KMS-11 (cell line): ENCODE results near the gene GRID2.

Source experiments
- H2AFZ ChIP-seq: fragments of 200-600 bp; sonication (generic); 2 replicates; pipeline ENCODE4 v1.6.1; 2016; ENCODE audit warnings: antibody characterized with exemption, mixed run types, low read depth
- H3K27ac ChIP-seq: fragments of 200-600 bp; sonication (generic); 2 replicates; pipeline ENCODE4 v1.6.1; 2016; ENCODE audit warnings: mild to moderate bottlenecking, mixed run types
- H3K27me3 ChIP-seq: fragments of 200-600 bp; sonication (generic); 2 replicates; pipeline ENCODE4 v1.6.1; 2017; ENCODE audit warnings: mild to moderate bottlenecking, low read depth, mixed run types, moderate library complexity; ENCODE audit not compliant: insufficient read depth
- H3K36me3 ChIP-seq: fragments of 200-600 bp; sonication (generic); 2 replicates; pipeline ENCODE4 v1.6.1; 2017; ENCODE audit warnings: mild to moderate bottlenecking, mixed run types; ENCODE audit not compliant: insufficient read depth
- H3K4me1 ChIP-seq: fragments of 200-600 bp; sonication (generic); 2 replicates; pipeline ENCODE4 v1.6.1; 2016; ENCODE audit warnings: mild to moderate bottlenecking, low read depth, mixed run types; ENCODE audit not compliant: poor library complexity, severe bottlenecking
- H3K4me2 ChIP-seq: fragments of 200-600 bp; sonication (generic); 2 replicates; pipeline ENCODE4 v1.7.0; 2016; ENCODE audit warnings: mild to moderate bottlenecking, mixed run types
- H3K4me3 ChIP-seq: fragments of 200-600 bp; sonication (generic); IDR thresholded peaks from 2 replicates; pipeline ENCODE4 v1.6.1; 2017; ENCODE audit warnings: low read depth, low read length, mixed read lengths; ENCODE audit not compliant: insufficient read depth
- H3K79me2 ChIP-seq: fragments of 200-600 bp; sonication (generic); 2 replicates; pipeline ENCODE4 v1.6.1; 2016; ENCODE audit warnings: low read depth, mixed run types; ENCODE audit not compliant: insufficient read depth
- H3K9ac ChIP-seq: fragments of 200-600 bp; sonication (generic); 2 replicates; pipeline ENCODE4 v1.6.1; 2016; ENCODE audit warnings: mild to moderate bottlenecking, mixed run types
- H4K20me1 ChIP-seq: fragments of 200-600 bp; sonication (generic); 2 replicates; pipeline ENCODE4 v1.6.1; 2016; ENCODE audit warnings: mild to moderate bottlenecking, mixed run types; ENCODE audit not compliant: insufficient read depth
- TF ChIP-seq, protein P1 (sequence below): fragments of 200-600 bp; sonication (generic); conservative IDR thresholded peaks from 2 replicates; pipeline ENCODE4 v1.6.1; 2017; ENCODE audit warnings: low read depth, mild to moderate bottlenecking, antibody characterized with exemption, low read length, moderate library complexity, mixed read lengths

Gene GRID2

DNA sequence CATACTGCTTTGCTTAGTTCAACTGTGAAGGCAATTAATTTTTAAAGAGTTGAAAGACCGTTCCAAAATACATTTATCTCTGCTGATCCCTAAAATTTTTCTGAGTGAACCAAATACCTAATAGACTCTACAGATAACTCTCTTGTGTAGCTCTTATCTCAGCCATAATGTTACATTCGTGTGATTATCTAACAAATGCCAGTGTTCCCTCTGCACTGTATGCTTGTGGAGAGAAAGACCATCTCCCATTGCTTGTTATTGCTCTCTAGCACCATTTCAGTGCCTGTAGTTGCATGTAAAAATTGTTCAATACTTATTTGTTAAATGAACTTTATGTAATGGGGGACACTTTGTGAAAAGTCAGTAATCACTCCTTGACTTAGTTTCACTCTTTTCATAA is 1443.5 kb downstream of the GRID2 start:
- H3K9ac ChIP-seq, result no peak overlapping the region
- H3K36me3 ChIP-seq, result no peaks in the 10 kb centered on the region
- TF ChIP-seq, protein P1, sequence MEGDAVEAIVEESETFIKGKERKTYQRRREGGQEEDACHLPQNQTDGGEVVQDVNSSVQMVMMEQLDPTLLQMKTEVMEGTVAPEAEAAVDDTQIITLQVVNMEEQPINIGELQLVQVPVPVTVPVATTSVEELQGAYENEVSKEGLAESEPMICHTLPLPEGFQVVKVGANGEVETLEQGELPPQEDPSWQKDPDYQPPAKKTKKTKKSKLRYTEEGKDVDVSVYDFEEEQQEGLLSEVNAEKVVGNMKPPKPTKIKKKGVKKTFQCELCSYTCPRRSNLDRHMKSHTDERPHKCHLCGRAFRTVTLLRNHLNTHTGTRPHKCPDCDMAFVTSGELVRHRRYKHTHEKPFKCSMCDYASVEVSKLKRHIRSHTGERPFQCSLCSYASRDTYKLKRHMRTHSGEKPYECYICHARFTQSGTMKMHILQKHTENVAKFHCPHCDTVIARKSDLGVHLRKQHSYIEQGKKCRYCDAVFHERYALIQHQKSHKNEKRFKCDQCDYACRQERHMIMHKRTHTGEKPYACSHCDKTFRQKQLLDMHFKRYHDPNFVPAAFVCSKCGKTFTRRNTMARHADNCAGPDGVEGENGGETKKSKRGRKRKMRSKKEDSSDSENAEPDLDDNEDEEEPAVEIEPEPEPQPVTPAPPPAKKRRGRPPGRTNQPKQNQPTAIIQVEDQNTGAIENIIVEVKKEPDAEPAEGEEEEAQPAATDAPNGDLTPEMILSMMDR, result no peak
- H3K4me3 ChIP-seq, result no peak overlapping the region
- H4K20me1 ChIP-seq, result no peaks in the 10 kb centered on the region
- no peak overlapping the region for H2AFZ ChIP-seq
- no peak overlapping the region for H3K4me2 ChIP-seq
- H3K27ac ChIP-seq, result no peak overlapping the region
- no peaks in the 10 kb centered on the region for H3K27me3 ChIP-seq
- no peaks in the 10 kb centered on the region for H3K79me2 ChIP-seq
- no peaks in the 10 kb centered on the region for H3K4me1 ChIP-seq

DNA sequence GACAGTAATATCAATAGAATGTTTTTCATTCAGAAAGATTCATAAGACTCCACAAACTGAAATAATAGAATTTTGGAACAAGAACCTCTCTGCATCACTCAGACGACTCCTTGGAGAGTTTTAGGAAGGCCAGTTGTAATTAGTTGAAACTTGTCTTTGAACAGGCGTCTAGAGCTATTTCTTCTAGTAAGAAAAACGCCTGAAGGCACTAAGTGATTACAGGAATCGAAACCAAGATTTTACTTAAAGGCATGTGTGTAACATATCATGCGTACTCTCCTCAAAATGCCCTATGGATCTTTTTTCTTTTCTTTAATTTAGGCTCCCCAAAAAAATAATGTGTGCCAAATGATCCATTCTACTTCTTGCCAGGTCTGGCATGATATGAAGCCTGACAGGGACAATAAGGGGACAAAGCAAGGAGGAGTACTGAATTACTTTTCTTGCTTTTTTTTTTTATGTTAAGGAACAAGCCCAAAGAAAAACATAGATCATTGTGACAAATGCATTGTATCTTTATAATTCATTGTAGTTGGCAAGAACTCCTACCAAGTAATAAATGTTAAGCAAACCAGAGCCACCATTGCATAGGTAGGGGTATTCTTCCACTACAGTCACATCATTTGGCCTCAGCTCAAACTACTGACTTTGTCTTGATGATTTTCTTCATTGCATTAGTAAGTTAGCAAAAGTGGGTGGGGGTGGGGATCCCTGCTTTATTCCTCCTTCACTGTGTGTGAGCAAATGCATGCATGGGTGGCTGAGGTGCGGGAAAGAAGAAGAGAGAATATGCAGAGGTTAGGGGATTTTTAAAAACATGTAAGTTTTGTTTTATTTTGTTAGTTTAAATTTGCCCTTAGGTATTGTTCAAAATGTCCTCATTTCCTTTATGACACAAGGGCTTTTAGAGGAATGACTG is 1444.9 kb downstream of the GRID2 start:
- H3K4me1 ChIP-seq, result no peaks in the 10 kb centered on the region
- H4K20me1 ChIP-seq, result no peaks in the 10 kb centered on the region
- no peaks in the 10 kb centered on the region for H3K36me3 ChIP-seq
- no peak overlapping the region for H2AFZ ChIP-seq
- no peak overlapping the region for H3K27ac ChIP-seq
- H3K9ac ChIP-seq, result no peak overlapping the region
- H3K27me3 ChIP-seq, result no peaks in the 10 kb centered on the region
- TF ChIP-seq, protein P1, result no peak
- no peak overlapping the region for H3K4me3 ChIP-seq
- H3K4me2 ChIP-seq, result no peak overlapping the region
- H3K79me2 ChIP-seq, result no peaks in the 10 kb centered on the region

GRCh38 chr4:93749292-93749761 is 1445.6 kb downstream of the GRID2 start:
- no peaks in the 10 kb centered on the region for H3K4me1 ChIP-seq
- H3K36me3 ChIP-seq, result no peaks in the 10 kb centered on the region
- no peaks in the 10 kb centered on the region for H3K27me3 ChIP-seq
- H3K9ac ChIP-seq, result no peak overlapping the region
- no peak overlapping the region for H3K4me3 ChIP-seq
- no peak overlapping the region for H2AFZ ChIP-seq
- H4K20me1 ChIP-seq, result no peaks in the 10 kb centered on the region
- TF ChIP-seq, protein P1, result no peak
- no peak overlapping the region for H3K4me2 ChIP-seq
- H3K27ac ChIP-seq, result no peak overlapping the region
- H3K79me2 ChIP-seq, result no peaks in the 10 kb centered on the region

GRCh38 chr4:93751411-93751810 is 1447.6 kb downstream of the GRID2 start:
- H3K4me1 ChIP-seq, result no peaks in the 10 kb centered on the region
- no peak overlapping the region for H2AFZ ChIP-seq
- H3K27ac ChIP-seq, result no peak overlapping the region
- no peak overlapping the region for H3K4me3 ChIP-seq
- no peaks in the 10 kb centered on the region for H3K79me2 ChIP-seq
- H3K4me2 ChIP-seq, result no peak overlapping the region
- TF ChIP-seq, protein P1, result no peak
- H4K20me1 ChIP-seq, result no peaks in the 10 kb centered on the region
- H3K27me3 ChIP-seq, result no peaks in the 10 kb centered on the region
- no peaks in the 10 kb centered on the region for H3K36me3 ChIP-seq
- no peak overlapping the region for H3K9ac ChIP-seq
